ENCODE data around the gene OOSP4B. TPM values are rescaled to one million over a fixed set of nuclear protein-coding genes. Genes with fewer than 3 reads are reported as not detected.
"Not testable (repeated sequence)": the region's sequence is repeated elsewhere in the genome, so short reads cannot be mapped to it uniquely, and the experiment has no call there.

OOSP4B gene
- total RNA-seq, 1 donor from 2014 or later, result not detected

DNA sequence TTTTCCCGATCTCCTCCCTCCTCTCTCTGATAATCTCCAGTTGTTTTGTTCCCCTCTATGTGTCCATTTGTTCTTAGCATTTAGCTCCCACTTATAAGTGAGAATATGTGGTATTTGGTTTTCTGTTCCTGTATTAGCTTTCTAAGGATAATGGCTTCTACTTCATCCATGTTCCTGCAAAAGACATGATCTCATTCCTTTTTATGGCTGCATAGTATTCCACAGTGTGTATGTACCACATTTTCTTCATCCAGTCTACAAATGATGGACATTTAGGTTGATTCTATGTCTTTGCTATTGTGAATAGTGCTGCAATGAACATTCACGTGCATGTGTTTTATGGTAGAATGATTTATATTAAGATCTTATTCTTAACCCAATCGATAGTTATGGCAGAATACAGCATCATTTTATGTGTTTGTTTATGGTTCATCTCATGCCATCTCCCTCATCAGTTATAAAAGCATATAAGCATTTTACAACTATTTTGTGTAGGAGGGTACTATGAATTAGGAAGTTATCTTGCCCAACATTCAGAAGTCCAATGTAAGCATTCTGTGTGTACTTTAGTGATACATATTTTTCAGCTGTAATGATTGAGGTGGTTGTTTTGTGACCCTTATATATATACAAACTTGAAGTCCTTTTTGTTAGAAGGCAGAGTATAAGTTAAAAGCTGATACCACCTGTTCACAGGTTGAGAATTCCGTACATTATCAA is 42.7 kb downstream of the OOSP4B start:
- intact Hi-C loops (cut with micrococcal nuclease), result no loop called here

DNA sequence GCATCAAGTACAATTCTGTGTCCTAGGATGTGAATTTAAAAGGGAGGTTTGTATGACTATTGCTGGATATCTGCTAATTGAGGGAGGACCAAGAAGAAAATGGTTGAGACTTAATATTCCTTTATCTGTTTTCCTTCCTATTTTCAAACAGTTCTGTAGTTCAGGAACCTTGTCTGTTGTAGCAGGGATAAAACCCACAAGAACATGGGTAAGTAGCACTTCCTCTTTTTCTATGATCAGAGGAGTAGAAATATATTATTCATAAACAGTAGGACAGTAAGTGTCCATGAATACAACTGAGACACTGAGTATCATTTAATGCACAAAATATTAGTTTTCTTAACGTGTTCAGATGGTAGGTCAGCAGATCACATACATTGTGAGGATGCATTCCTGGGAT is 47.1 kb downstream of the OOSP4B start:
- intact Hi-C loops (cut with micrococcal nuclease), result no loop called here

DNA sequence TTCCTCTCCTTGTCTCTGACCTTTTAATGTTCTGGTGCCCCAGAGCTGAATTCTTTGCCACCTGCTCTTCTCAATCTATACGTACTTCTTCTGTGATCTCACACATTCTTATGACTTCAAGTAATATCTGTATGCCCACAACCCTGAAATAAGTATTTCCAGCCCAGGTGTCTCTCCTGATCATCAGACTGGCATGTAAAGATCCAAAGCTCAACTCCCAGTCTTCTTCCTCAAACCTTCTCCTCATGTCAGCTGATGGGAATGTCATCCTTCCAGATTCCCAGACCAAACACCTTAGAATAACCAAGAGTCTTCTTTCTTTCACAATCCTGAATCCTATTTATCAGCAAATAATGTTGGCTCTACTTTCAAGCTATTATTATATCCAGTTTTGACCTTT is 48.8 kb downstream of the OOSP4B start:
- intact Hi-C loops (cut with micrococcal nuclease), result no loop called here

DNA sequence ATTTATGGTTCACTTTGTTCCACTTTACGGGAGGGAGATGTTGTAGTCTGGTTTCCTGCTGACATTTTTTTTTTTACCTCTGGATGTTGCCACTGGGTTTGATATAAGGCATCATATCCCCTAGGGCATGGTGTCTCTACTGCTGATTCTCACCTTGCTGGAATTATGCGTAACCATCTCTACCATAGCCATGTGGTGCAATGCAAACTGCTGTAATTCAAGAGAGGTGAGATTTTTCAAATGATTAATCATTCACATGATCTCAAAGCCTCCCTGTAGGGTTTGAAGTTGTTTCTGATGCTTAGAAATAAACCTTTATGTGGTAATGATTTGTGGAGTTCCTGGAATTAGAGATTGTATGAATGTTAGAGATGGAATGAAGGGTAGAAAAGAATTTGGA is 52.5 kb downstream of the OOSP4B start:
- intact Hi-C loops (cut with micrococcal nuclease), result no loop called here

GRCh38 chr11:60071644-60072043 is 54.7 kb downstream of the OOSP4B start:
- intact Hi-C loops (cut with micrococcal nuclease), result not testable (repeated sequence)

- intact Hi-C loops (cut with micrococcal nuclease), result no loop called here
Observed at GRCh38 chr11:60077216-60077817, 60.3 kb downstream of the OOSP4B start.

DNA sequence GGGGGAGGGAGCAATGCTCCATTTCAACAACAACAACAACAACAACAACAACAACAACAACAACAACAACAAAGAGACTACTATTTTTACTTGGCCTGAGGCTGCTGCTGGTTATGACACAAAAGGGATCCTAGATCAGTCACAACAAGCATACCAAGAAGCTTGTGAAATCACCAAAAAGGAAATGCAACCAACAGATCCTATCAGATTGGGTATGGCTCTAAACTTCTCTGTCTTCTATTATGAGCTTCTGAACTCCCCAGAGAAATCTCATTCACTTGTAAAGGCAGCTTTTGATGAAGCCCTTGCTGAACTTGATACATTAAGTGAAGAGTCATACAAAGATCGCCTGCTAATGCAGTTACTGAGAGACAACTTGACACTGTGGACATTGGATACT is 61.0 kb downstream of the OOSP4B start:
- intact Hi-C loops (cut with micrococcal nuclease), result no loop called here

GRCh38 chr11:60078745-60079144 is 61.8 kb downstream of the OOSP4B start:
- intact Hi-C loops (cut with micrococcal nuclease), result no loop called here

- intact Hi-C loops (cut with micrococcal nuclease), result no loop called here
Observed at GRCh38 chr11:60080535-60080934, 63.6 kb downstream of the OOSP4B start.

Other genes starting within 250 kb of the OOSP4B start
- gene MRPL16, start 206.4 kb upstream of the OOSP4B start, total RNA-seq, result 67.0 and 68.2 TPM in 2 replicates
- not detected in 2 replicates for gene CBLIF, start 171.7 kb upstream of the OOSP4B start, total RNA-seq
- not detected in 2 replicates for gene TCN1, start 150.7 kb upstream of the OOSP4B start, total RNA-seq
- gene OOSP3, start 138.4 kb upstream of the OOSP4B start, total RNA-seq, result not detected in 2 replicates
- gene OOSP1, start 78.7 kb upstream of the OOSP4B start, total RNA-seq, result 0.27 TPM in 1 of 2 replicates, not detected in the other
- not detected in 2 replicates for gene OOSP4A, start 53.1 kb upstream of the OOSP4B start, total RNA-seq
- not detected in 2 replicates for gene OOSP2, start 23.2 kb downstream of the OOSP4B start, total RNA-seq
- not detected in 2 replicates for gene MS4A3, start 39.5 kb downstream of the OOSP4B start, total RNA-seq
- not detected in 2 replicates for gene MS4A2, start 71.5 kb downstream of the OOSP4B start, total RNA-seq
- gene MS4A6A, start 165.9 kb downstream of the OOSP4B start, total RNA-seq, result not detected in 2 replicates
- gene MS4A4E, start 226.0 kb downstream of the OOSP4B start, total RNA-seq, result 0.20 TPM in 1 of 2 replicates, not detected in the other